RWPE2 (cell line): ENCODE results near the gene LRCH4.

Experiments
- ATAC-seq: fragments of 200-7000 bp; cut with Tn5 transposase; 3 replicates; pipeline ENCODE4 v1.9.1; 2021; ENCODE audit warnings: low read depth
- DNase-seq: peaks from one replicate; pipeline ENCODE4 v3.0.0-alpha.2; 2020; ENCODE audit warnings: low spot score
- H3K27ac ChIP-seq: fragments of 450-650 bp; 2 replicates; pipeline ENCODE4 v1.5.1; 2017; ENCODE audit warnings: mild to moderate bottlenecking; ENCODE audit not compliant: poor library complexity, severe bottlenecking
- H3K27me3 ChIP-seq: fragments of 250-450 bp; sonication (Bioruptor Pico); 2 replicates; pipeline ENCODE4 v1.5.1; 2021; ENCODE audit warnings: mild to moderate bottlenecking, moderate library complexity; ENCODE audit not compliant: insufficient read depth, poor library complexity, severe bottlenecking
- H3K36me3 ChIP-seq: fragments of 250-450 bp; sonication (Bioruptor Pico); 2 replicates; pipeline ENCODE4 v1.5.1; 2020; ENCODE audit warnings: low read depth, mild to moderate bottlenecking, moderate library complexity
- H3K4me1 ChIP-seq: fragments of 250-450 bp; sonication (Bioruptor Pico); 2 replicates; pipeline ENCODE4 v1.5.1; 2021; ENCODE audit warnings: mild to moderate bottlenecking, moderate library complexity; ENCODE audit not compliant: insufficient read depth, poor library complexity, severe bottlenecking
- H3K4me3 ChIP-seq: fragments of 250-450 bp; sonication (Bioruptor Pico); 2 replicates; pipeline ENCODE4 v1.5.1; 2021; ENCODE audit warnings: mild to moderate bottlenecking, moderate library complexity; ENCODE audit not compliant: severe bottlenecking
- H3K9me3 ChIP-seq: fragments of 250-450 bp; sonication (Bioruptor Pico); 2 replicates; pipeline ENCODE4 v1.5.1; 2021; ENCODE audit warnings: mild to moderate bottlenecking, moderate library complexity; ENCODE audit not compliant: severe bottlenecking
- TF ChIP-seq, protein P1 (sequence below): fragments of 450-650 bp; IDR thresholded peaks from one replicate; pipeline ENCODE4 v1.5.1; 2017; ENCODE audit warnings: mild to moderate bottlenecking, moderate library complexity; ENCODE audit not compliant: poor library complexity, severe bottlenecking

The LRCH4 gene

DNA sequence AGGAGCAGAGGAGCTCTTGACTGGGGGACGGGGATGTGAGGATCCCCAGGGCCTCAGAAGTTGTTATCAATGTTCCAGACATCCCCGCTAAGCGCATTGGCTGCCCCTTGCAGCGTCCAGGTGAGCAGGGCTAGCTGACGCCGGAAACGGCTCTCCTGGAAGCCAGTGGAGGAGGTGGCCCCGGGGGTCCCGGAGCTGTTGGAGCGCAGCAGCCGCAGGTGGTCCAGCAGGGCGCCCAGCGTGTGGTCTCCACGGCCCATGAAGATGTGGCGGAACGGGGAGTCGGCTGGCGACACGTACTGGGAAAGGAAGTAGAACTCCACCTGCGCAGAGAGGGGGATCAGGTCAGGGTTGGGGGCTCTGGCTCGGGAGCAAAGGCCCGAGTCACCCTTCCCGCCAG lies 34.9 kb upstream of the LRCH4 start:
- no peaks in the 10 kb centered on the region for H3K27me3 ChIP-seq
- no peak overlapping the region for H3K4me3 ChIP-seq
- no peak overlapping the region for H3K27ac ChIP-seq
- DNase-seq (no peak), ATAC-seq (no peak)
- H3K4me1 ChIP-seq = no peaks in the 10 kb centered on the region
- H3K9me3 ChIP-seq = no peaks in the 10 kb centered on the region
- TF ChIP-seq, protein P1, sequence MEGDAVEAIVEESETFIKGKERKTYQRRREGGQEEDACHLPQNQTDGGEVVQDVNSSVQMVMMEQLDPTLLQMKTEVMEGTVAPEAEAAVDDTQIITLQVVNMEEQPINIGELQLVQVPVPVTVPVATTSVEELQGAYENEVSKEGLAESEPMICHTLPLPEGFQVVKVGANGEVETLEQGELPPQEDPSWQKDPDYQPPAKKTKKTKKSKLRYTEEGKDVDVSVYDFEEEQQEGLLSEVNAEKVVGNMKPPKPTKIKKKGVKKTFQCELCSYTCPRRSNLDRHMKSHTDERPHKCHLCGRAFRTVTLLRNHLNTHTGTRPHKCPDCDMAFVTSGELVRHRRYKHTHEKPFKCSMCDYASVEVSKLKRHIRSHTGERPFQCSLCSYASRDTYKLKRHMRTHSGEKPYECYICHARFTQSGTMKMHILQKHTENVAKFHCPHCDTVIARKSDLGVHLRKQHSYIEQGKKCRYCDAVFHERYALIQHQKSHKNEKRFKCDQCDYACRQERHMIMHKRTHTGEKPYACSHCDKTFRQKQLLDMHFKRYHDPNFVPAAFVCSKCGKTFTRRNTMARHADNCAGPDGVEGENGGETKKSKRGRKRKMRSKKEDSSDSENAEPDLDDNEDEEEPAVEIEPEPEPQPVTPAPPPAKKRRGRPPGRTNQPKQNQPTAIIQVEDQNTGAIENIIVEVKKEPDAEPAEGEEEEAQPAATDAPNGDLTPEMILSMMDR = no peak
- no peaks in the 10 kb centered on the region for H3K36me3 ChIP-seq

DNA sequence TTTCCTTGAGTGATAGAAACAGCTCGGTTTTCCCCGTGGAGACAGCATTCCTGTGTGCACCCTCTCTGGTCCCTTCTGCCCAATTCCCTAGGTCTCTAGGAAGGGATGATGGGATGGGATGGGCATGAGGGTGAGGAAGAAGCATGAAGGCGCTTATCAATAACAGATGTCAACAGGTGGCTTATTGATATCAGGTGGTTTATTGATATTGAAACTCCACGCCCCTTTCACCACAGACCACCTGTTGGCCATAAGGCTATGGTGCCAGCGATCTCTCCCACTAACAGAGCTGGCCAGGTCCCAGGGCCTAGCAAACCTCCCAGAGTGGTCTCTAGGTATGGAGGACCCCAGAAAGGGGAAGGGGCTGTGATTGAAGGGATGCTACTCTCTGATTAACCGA lies 34.3 kb upstream of the LRCH4 start:
- Histone ChIP-seq H3K9me3 (no peaks in the 10 kb centered on the region), H3K27me3 (no peaks in the 10 kb centered on the region), H3K27ac (no peak overlapping the region), H3K4me3 (no peak overlapping the region), H3K4me1 (no peaks in the 10 kb centered on the region), H3K36me3 (no peaks in the 10 kb centered on the region)
- TF ChIP-seq, protein P1 = no peak
- no peak for DNase-seq
- no peak for ATAC-seq

DNA sequence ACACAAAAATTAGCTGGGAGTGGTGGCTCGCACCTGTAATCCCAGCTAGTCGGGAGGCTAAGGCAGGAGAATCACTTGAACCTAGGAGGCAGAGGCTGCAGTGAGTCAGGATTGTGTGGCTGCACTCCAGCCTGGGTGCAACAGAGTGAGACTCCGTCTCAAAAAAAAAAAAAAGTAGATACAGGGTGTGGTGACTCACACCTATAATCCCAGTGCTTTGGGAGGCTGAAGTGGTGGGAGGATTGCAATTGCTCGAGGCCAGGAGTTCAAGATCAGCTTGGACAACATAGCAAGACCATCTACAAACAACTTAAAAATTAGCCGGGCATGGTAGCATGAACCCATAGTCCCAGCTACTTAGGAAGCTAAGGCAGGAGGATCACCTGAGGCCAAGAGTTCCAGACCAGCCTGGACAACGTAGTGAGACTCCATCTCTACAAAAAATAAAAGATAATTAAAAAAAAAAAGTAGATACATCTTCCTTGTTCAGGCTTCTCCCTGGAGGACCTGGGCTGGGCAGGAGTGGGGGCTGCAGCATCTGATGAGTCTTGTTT lies 28.5 kb upstream of the LRCH4 start:
- no peaks in the 10 kb centered on the region for H3K27me3 ChIP-seq
- ATAC-seq (no peak), DNase-seq (no peak)
- H3K36me3 ChIP-seq = no peaks in the 10 kb centered on the region
- H3K27ac ChIP-seq = no peak overlapping the region
- TF ChIP-seq, protein P1 = no peak
- H3K4me3 ChIP-seq = no peak overlapping the region
- no peaks in the 10 kb centered on the region for H3K4me1 ChIP-seq
- H3K9me3 ChIP-seq = no peaks in the 10 kb centered on the region

DNA sequence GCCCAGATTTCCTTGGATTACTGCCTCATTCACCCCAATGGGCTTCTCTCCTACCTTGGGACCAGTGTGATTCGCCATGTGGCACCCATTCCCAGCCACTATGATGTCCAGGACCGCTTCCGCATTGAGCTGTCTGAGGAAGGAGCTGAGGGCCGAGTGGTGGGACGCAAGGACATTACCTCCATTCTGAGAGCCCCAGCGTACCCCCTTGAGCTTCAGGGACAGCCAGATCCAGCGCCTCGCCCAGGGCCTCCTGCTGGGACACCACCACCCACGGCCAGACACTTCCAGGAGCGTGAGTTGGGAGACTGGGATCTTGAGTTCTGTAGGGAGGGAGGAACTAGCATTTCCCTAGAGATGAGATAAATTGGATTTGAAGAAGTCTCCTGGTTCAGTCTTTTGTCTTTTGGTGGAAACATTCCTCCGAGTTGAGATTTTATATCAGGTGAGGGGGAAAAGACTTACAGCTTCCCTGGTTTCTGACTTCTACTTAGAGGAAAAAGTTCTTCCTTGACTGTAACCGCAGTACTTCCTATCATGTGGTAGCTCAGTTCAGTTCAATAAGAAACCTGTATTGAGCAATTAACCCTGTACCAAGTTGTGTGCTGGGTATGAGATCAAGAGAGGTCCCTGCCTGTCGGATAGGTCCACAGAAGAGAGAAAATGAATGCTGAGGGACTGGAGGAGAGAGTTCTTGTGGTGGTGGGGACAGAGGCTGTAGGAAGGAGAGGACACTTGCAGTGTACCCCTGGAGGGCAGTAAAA lies 27.7 kb upstream of the LRCH4 start:
- no peaks in the 10 kb centered on the region for H3K9me3 ChIP-seq
- H3K4me3 ChIP-seq = no peak overlapping the region
- TF ChIP-seq, protein P1 = no peak

More for the DNA sequence above, 27.7 kb upstream of the LRCH4 start:
- H3K36me3 ChIP-seq = no peaks in the 10 kb centered on the region
- H3K4me1 ChIP-seq = no peaks in the 10 kb centered on the region
- H3K27ac ChIP-seq = no peak overlapping the region
- DNase-seq (no peak), ATAC-seq (no peak)
- no peaks in the 10 kb centered on the region for H3K27me3 ChIP-seq
